IgD-negative memory B cell (primary cell): ENCODE measurements around the gene NPIPA5. TPM values are rescaled to one million over a fixed set of nuclear protein-coding genes. Genes with fewer than 3 reads are reported as not detected.
"Not testable (repeated sequence)": the region's sequence is repeated elsewhere in the genome, so short reads cannot be mapped to it uniquely, and the experiment has no call there.

Source experiments
- H3K27ac Mint-ChIP-seq, 3 donors: one replicate each; pipeline ENCODE4 v1.8.0; 2020 to 2022; ENCODE audit warnings: mild to moderate bottlenecking in 3 of 3, mixed read lengths in 3 of 3, moderate library complexity in 1 of 3
- H3K27me3 Mint-ChIP-seq: one replicate; pipeline ENCODE4 v1.8.0; 2021; ENCODE audit warnings: mixed read lengths
- H3K36me3 Mint-ChIP-seq: one replicate; pipeline ENCODE4 v1.8.0; 2020; ENCODE audit warnings: mild to moderate bottlenecking, mixed read lengths
- H3K4me1 Mint-ChIP-seq, 3 donors: one replicate each; pipeline ENCODE4 v1.8.0; 2020 to 2022; ENCODE audit warnings: mixed read lengths in 3 of 3, mild to moderate bottlenecking in 1 of 3
- H3K4me3 Mint-ChIP-seq, 4 donors: one replicate each; pipeline ENCODE4 v1.8.0; 2020 to 2022; ENCODE audit warnings: mild to moderate bottlenecking in 4 of 4, mixed read lengths in 4 of 4, moderate library complexity in 3 of 4
- H3K9me3 Mint-ChIP-seq, 3 donors: one replicate each; pipeline ENCODE4 v1.8.0; 2020 to 2021; ENCODE audit warnings: mixed read lengths in 3 of 3, mild to moderate bottlenecking in 1 of 3
- polyA plus RNA-seq: library from polyadenylated mRNA; unstranded; fragments of 300-500 nt; fragmentation: Illumina TruSeq; gene quantifications from one replicate; pipeline ENCODE4 v1.2.3, GENCODE V29; 2021

NPIPA5 gene
- polyA plus RNA-seq, 1 donor from 2014 or later: 1.4 TPM

- peaks cover 6% of the 10 kb centered on the region for H3K27me3 Mint-ChIP-seq
- peaks cover 0 to 2% (median 0%) of the 10 kb centered on the region in 3 donors for H3K9me3 Mint-ChIP-seq
- H3K4me1 Mint-ChIP-seq: peaks cover 4 to 9% (median 8%) of the 10 kb centered on the region in 3 donors
- H3K4me3 Mint-ChIP-seq: no peak overlapping the region
- H3K36me3 Mint-ChIP-seq: peaks cover 2% of the 10 kb centered on the region
- H3K27ac Mint-ChIP-seq: no peak overlapping the region
These were observed 21.2 kb upstream of the NPIPA5 start for GRCh38 chr16:15399317-15399716.

- Mint-ChIP-seq H3K27me3 (peaks cover 6% of the 10 kb centered on the region), H3K9me3 (peaks cover 0 to 2% (median 0%) of the 10 kb centered on the region in 3 donors), H3K4me3 (no peak overlapping the region), H3K27ac (no peak overlapping the region), H3K4me1 (peaks cover 4 to 6% (median 4%) of the 10 kb centered on the region in 3 donors), H3K36me3 (peaks cover 2% of the 10 kb centered on the region)
These were observed 20.7 kb upstream of the NPIPA5 start for GRCh38 chr16:15398618-15399316.

- Mint-ChIP-seq H3K4me1 (no peaks in the 10 kb centered on the region), H3K36me3 (no peaks in the 10 kb centered on the region), H3K27me3 (peaks cover 6% of the 10 kb centered on the region), H3K9me3 (no peaks in the 10 kb centered on the region), H3K27ac (no peak overlapping the region), H3K4me3 (peak overlapping the region in 2 of 4 donors; percentile 17 to 34)
These were observed 19.0 kb upstream of the NPIPA5 start for GRCh38 chr16:15396948-15397594.

- not testable (repeated sequence) for H3K27ac Mint-ChIP-seq, H3K9me3 Mint-ChIP-seq, H3K27me3 Mint-ChIP-seq, H3K36me3 Mint-ChIP-seq, H3K4me1 Mint-ChIP-seq
- peak overlapping the region; percentile 17 to 74 (median 69) for H3K4me3 Mint-ChIP-seq
These were observed 18.4 kb upstream of the NPIPA5 start for GRCh38 chr16:15396509-15396829.

- not testable (repeated sequence) for H3K9me3 Mint-ChIP-seq, H3K27me3 Mint-ChIP-seq, H3K36me3 Mint-ChIP-seq, H3K27ac Mint-ChIP-seq, H3K4me1 Mint-ChIP-seq
- H3K4me3 Mint-ChIP-seq: peak within 1 kb of the TSS; percentile 17 to 74 (median 69)
These were observed 17.8 kb upstream of the NPIPA5 start, which contains the start of gene MPV17L for GRCh38 chr16:15395631-15396508. Gene MPV17L (plus strand): TSS chr16:15395754. CDS start chr16:15395898, 144 bp downstream.

GRCh38 chr16:15393025-15393424 lies 14.9 kb upstream of the NPIPA5 start:
- H3K36me3 Mint-ChIP-seq, H3K27ac Mint-ChIP-seq, H3K9me3 Mint-ChIP-seq, H3K4me1 Mint-ChIP-seq, H3K27me3 Mint-ChIP-seq: not testable (repeated sequence)
- H3K4me3 Mint-ChIP-seq: peak overlapping the region in 1 of 4 donors; percentile 30

GRCh38 chr16:15389916-15390315 lies 11.8 kb upstream of the NPIPA5 start:
- H3K4me3 Mint-ChIP-seq, H3K36me3 Mint-ChIP-seq, H3K9me3 Mint-ChIP-seq, H3K27me3 Mint-ChIP-seq, H3K4me1 Mint-ChIP-seq, H3K27ac Mint-ChIP-seq: not testable (repeated sequence)

- not testable (repeated sequence) for H3K27ac Mint-ChIP-seq, H3K9me3 Mint-ChIP-seq, H3K4me3 Mint-ChIP-seq, H3K36me3 Mint-ChIP-seq, H3K27me3 Mint-ChIP-seq, H3K4me1 Mint-ChIP-seq
These were observed 10.0 kb upstream of the NPIPA5 start for GRCh38 chr16:15388060-15388459.

- H3K4me1 Mint-ChIP-seq, H3K4me3 Mint-ChIP-seq, H3K36me3 Mint-ChIP-seq, H3K9me3 Mint-ChIP-seq, H3K27ac Mint-ChIP-seq, H3K27me3 Mint-ChIP-seq: not testable (repeated sequence)
These were observed 4.7 kb upstream of the NPIPA5 start for GRCh38 chr16:15382810-15383209.

- not testable (repeated sequence) for H3K27me3 Mint-ChIP-seq, H3K9me3 Mint-ChIP-seq, H3K4me3 Mint-ChIP-seq, H3K36me3 Mint-ChIP-seq, H3K4me1 Mint-ChIP-seq, H3K27ac Mint-ChIP-seq
These were observed 20.6 kb downstream of the NPIPA5 start for GRCh38 chr16:15357495-15357894.

- not testable (repeated sequence) for H3K4me1 Mint-ChIP-seq, H3K27me3 Mint-ChIP-seq, H3K27ac Mint-ChIP-seq
These were observed 23.2 kb downstream of the NPIPA5 start for GRCh38 chr16:15354846-15355245.

GRCh38 chr16:15352852-15353251 lies 25.2 kb downstream of the NPIPA5 start:
- not testable (repeated sequence) for H3K36me3 Mint-ChIP-seq, H3K4me1 Mint-ChIP-seq, H3K27ac Mint-ChIP-seq, H3K4me3 Mint-ChIP-seq, H3K27me3 Mint-ChIP-seq, H3K9me3 Mint-ChIP-seq

More at GRCh38 chr16:15354846-15355245, 23.2 kb downstream of the NPIPA5 start:
- not testable (repeated sequence) for H3K4me3 Mint-ChIP-seq, H3K9me3 Mint-ChIP-seq, H3K36me3 Mint-ChIP-seq

- not testable (repeated sequence) for H3K27ac Mint-ChIP-seq, H3K9me3 Mint-ChIP-seq, H3K4me3 Mint-ChIP-seq, H3K4me1 Mint-ChIP-seq, H3K36me3 Mint-ChIP-seq, H3K27me3 Mint-ChIP-seq
These were observed 26.3 kb downstream of the NPIPA5 start for GRCh38 chr16:15351745-15352144.

- not testable (repeated sequence) for H3K27ac Mint-ChIP-seq, H3K36me3 Mint-ChIP-seq, H3K9me3 Mint-ChIP-seq, H3K27me3 Mint-ChIP-seq, H3K4me3 Mint-ChIP-seq, H3K4me1 Mint-ChIP-seq
These were observed 26.8 kb downstream of the NPIPA5 start for GRCh38 chr16:15351251-15351650.

GRCh38 chr16:15348721-15349120 lies 29.4 kb downstream of the NPIPA5 start:
- H3K9me3 Mint-ChIP-seq, H3K36me3 Mint-ChIP-seq, H3K27ac Mint-ChIP-seq, H3K4me3 Mint-ChIP-seq, H3K4me1 Mint-ChIP-seq, H3K27me3 Mint-ChIP-seq: not testable (repeated sequence)

GRCh38 chr16:15342337-15342736 lies 35.8 kb downstream of the NPIPA5 start:
- H3K27ac Mint-ChIP-seq, H3K27me3 Mint-ChIP-seq, H3K4me3 Mint-ChIP-seq, H3K4me1 Mint-ChIP-seq, H3K9me3 Mint-ChIP-seq, H3K36me3 Mint-ChIP-seq: not testable (repeated sequence)
